Measurements from ENCODE around the gene LANCL2. TPM values are rescaled to one million over a fixed set of nuclear protein-coding genes. Genes with fewer than 3 reads are reported as not detected.
A peak's percentile ranks its signal among the peaks of the same experiment; 100 is the strongest.
"Not testable (repeated sequence)": the region's sequence is repeated elsewhere in the genome, so short reads cannot be mapped to it uniquely, and the experiment has no call there.

LANCL2 gene
- total and polyA plus RNA-seq, 4 donors, result 6.3 to 14.4 (median 9.9) TPM

- WGBS, 2 donors, result 39 to 53% methylated on average over 6 of the region's 6 CpGs
- peak; percentile 66 for ATAC-seq (ENCODE audit: insufficient read depth, low FRiP score)
These were observed 50.1 kb downstream of the LANCL2 start for GRCh38 chr7:55415173-55415778.

DNA sequence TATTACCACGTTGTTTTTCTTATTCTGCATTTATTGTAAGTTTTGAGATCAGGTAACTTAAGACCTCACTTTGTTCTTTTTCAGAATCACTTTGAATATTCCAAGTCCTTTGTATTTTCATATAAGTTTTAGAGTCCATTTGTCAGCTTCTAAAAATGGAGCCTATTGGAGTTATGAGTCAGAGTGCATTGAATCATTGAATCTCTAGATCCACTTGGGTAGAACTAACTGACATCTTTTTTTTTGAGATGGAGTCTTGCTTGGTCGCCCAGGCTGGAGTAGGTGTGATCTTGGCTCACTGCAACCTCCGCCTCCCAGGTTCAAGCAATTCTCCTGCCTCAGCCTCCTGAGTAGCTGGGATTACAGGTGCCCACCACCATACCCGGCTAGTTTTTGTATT, 52.3 kb downstream of the LANCL2 start:
- not testable (repeated sequence) for H3K27me3 ChIP-seq (ENCODE audit: control insufficient read depth in 3 of 3, insufficient read depth in 3 of 3, low read length in 2 of 3); H3K4me1 ChIP-seq (ENCODE audit: control insufficient read depth in 5 of 5, insufficient read depth in 5 of 5, low read length in 5 of 5); ATAC-seq (ENCODE audit: insufficient read depth, low FRiP score); H3K9me3 ChIP-seq (ENCODE audit: control insufficient read depth in 4 of 4, insufficient read depth in 3 of 4, low read length in 3 of 4); DNase-seq; H3K9ac ChIP-seq (ENCODE audit: insufficient read depth in 1 of 2, low read length in 2 of 2); H3K36me3 ChIP-seq (ENCODE audit: control insufficient read depth in 4 of 4, insufficient read depth in 4 of 4, low read length in 4 of 4); H3K27ac ChIP-seq (ENCODE audit: low read depth in 1 of 2, low read length in 1 of 2); H3K4me3 ChIP-seq
- WGBS, 2 donors, result 96 to 98% methylated on average over 4 of the region's 4 CpGs

More at GRCh38 chr7:55415173-55415778, 50.1 kb downstream of the LANCL2 start:
- peak; percentile 55 for TF ChIP-seq CTCF (IDR thresholded peaks at IDR 0.05; ENCODE audit: control extremely low read depth, extremely low read depth)
- Histone ChIP-seq H3K9me3 (ENCODE audit: control insufficient read depth in 4 of 4, insufficient read depth in 3 of 4, low read length in 3 of 4) (no peaks in the 10 kb centered on the region), H3K4me3 (no peak overlapping the region), H3K27ac (ENCODE audit: low read depth in 1 of 2, low read length in 1 of 2) (no peak overlapping the region), H3K4me1 (ENCODE audit: control insufficient read depth in 5 of 5, insufficient read depth in 5 of 5, low read length in 5 of 5) (peaks cover 0 to 2% (median 0%) of the 10 kb centered on the region in 5 donors), H3K9ac (ENCODE audit: insufficient read depth in 1 of 2, low read length in 2 of 2) (no peak overlapping the region), H3K36me3 (ENCODE audit: control insufficient read depth in 4 of 4, insufficient read depth in 4 of 4, low read length in 4 of 4) (peaks cover 2 to 7% (median 5%) of the 10 kb centered on the region in 4 donors), H3K27me3 (ENCODE audit: control insufficient read depth in 3 of 3, insufficient read depth in 3 of 3, low read length in 2 of 3) (no peaks in the 10 kb centered on the region)
- peak; percentile 79 to 82 (median 81) for DNase-seq

- Histone ChIP-seq H3K4me1 (ENCODE audit: control insufficient read depth in 5 of 5, insufficient read depth in 5 of 5, low read length in 5 of 5) (peaks cover 0 to 21% (median 0%) of the 10 kb centered on the region in 5 donors), H3K4me3 (no peak overlapping the region), H3K36me3 (ENCODE audit: control insufficient read depth in 4 of 4, insufficient read depth in 4 of 4, low read length in 4 of 4) (peaks cover 0 to 5% (median 3%) of the 10 kb centered on the region in 4 donors), H3K9ac (ENCODE audit: insufficient read depth in 1 of 2, low read length in 2 of 2) (no peak overlapping the region), H3K9me3 (ENCODE audit: control insufficient read depth in 4 of 4, insufficient read depth in 3 of 4, low read length in 3 of 4) (no peaks in the 10 kb centered on the region), H3K27ac (ENCODE audit: low read depth in 1 of 2, low read length in 1 of 2) (no peak overlapping the region), H3K27me3 (ENCODE audit: control insufficient read depth in 3 of 3, insufficient read depth in 3 of 3, low read length in 2 of 3) (no peaks in the 10 kb centered on the region)
- ATAC-seq (ENCODE audit: insufficient read depth, low FRiP score), result no peak
- DNase-seq, result peak in 2 of 3 donors; percentile 46 to 54
- TF ChIP-seq CTCF (IDR thresholded peaks at IDR 0.05; ENCODE audit: control extremely low read depth, extremely low read depth), result no peak
- WGBS, 2 donors, result 65 to 74% methylated on average over 3 of the region's 3 CpGs
These were observed 55.4 kb downstream of the LANCL2 start for GRCh38 chr7:55420530-55420929.

DNA sequence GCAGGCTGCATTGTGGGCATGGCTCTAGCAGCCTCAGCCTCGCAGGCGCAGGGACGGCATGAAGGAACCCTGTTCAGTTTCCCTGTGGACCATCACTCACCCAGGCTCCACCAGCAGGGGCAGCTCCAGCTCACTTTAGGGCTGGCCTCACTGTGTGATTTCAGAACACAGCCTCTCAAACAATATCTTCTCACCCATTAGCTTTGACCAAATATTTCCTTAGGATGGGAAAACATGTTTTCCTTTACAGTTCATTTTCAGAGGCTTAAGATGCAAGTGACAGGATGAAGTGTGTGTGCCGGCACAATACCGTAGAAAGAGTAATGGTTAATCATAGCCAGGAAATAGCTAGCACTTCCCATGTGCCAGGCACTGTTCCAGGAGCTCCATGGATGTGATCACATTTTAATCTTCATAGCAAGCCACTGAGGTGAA, 58.2 kb downstream of the LANCL2 start:
- Histone ChIP-seq H3K9me3 (ENCODE audit: control insufficient read depth in 4 of 4, insufficient read depth in 3 of 4, low read length in 3 of 4) (no peaks in the 10 kb centered on the region), H3K4me1 (ENCODE audit: control insufficient read depth in 5 of 5, insufficient read depth in 5 of 5, low read length in 5 of 5) (peaks cover 0 to 33% (median 0%) of the 10 kb centered on the region in 5 donors), H3K9ac (ENCODE audit: insufficient read depth in 1 of 2, low read length in 2 of 2) (no peak overlapping the region), H3K4me3 (no peak overlapping the region), H3K27ac (ENCODE audit: low read depth in 1 of 2, low read length in 1 of 2) (no peak overlapping the region), H3K36me3 (ENCODE audit: control insufficient read depth in 4 of 4, insufficient read depth in 4 of 4, low read length in 4 of 4) (peaks cover 4 to 12% (median 8%) of the 10 kb centered on the region in 4 donors), H3K27me3 (ENCODE audit: control insufficient read depth in 3 of 3, insufficient read depth in 3 of 3, low read length in 2 of 3) (no peaks in the 10 kb centered on the region)
- 61 to 77% methylated on average over 5 of the region's 5 CpGs for WGBS, 2 donors
- no peak for ATAC-seq (ENCODE audit: insufficient read depth, low FRiP score)
- TF ChIP-seq CTCF (IDR thresholded peaks at IDR 0.05; ENCODE audit: control extremely low read depth, extremely low read depth), result no peak
- peak in 2 of 3 donors; percentile 18 to 35 for DNase-seq
